Measurements from ENCODE around the gene HCN2.

GRCh38 chr19:588093-588740 is 1.5 kb upstream of the HCN2 start:
- TF ChIP-seq POLR2AphosphoS5 (IDR thresholded peaks at IDR 0.05; ENCODE audit: borderline replicate concordance, low read depth, low read length) (no peak), EZH2 (IDR thresholded peaks at IDR 0.05) (no peak)

All from SK-N-MC (cell line).